ENCODE data around the gene TSHZ2.

DNA sequence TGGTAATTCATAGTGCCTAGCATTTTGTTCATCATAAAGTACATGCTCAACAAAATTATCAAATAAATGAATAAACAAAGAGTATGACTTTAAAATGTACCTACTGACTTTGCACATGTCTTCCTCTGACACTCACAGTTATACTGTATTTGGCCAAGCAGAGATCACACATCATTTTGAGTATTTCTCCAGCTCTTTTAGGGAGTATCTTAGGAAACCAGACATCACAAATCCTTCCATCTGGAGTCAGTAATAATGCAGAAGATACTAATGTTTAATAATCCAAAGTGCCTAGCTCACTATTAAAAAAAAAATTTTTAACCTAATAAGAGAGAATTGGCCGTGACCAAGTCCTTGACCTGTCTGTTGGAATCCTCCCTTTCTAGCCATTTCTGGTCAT is 466.9 kb downstream of the TSHZ2 start:
- TF ChIP-seq EP300 (IDR thresholded peaks at IDR 0.05; ENCODE audit: borderline replicate concordance) = no peak
- TF ChIP-seq RAD21 (IDR thresholded peaks at IDR 0.05; ENCODE audit: low read depth) = no peak

Data from Ishikawa (cell line).